Measurements from ENCODE around the gene HDAC11.

Gene HDAC11

GRCh38 chr3:13507247-13507569 lies 27.1 kb downstream of the HDAC11 start:
- Histone ChIP-seq H3K9me3 (no peaks in the 10 kb centered on the region), H3K4me2 (no peak overlapping the region), H3K4me1 (peaks cover 7% of the 10 kb centered on the region; the same call in 1 of the 2 replicates), H3K27ac (no peak overlapping the region), H3K36me3 (no peaks in the 10 kb centered on the region), H3K27me3 (no peaks in the 10 kb centered on the region), H3K4me3 (no peak overlapping the region), H4K20me1 (no peaks in the 10 kb centered on the region), H3K9ac (no peak overlapping the region)
- no peak for TF ChIP-seq Cebpa-rat (IDR thresholded peaks at IDR 0.05)

- peak overlapping the region; percentile 10; the same call in 1 of the 2 replicates for H3K4me2 ChIP-seq
- peaks cover 7% of the 10 kb centered on the region; the same call in 1 of the 2 replicates for H3K4me1 ChIP-seq
Observed at GRCh38 chr3:13507570-13508339, 27.6 kb downstream of the HDAC11 start.

DNA sequence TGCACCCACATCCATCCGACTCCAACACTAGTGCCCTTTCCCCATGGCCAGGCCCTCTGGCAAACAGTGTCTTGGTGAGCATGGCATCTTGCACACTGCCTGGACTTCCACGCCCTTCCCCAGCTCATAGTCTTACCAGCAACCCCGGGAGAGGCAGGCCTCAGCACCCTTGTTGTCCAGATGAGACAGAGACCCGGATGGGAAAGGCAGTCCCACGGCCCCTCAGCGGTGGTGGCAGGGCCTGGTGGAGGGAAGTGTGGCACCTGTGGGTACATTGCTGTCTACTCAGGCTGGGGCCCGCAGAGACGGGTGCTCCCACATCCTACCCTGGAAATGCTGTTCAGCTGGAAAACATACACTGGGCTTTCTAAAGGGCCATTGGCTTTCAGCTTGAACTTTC lies 28.4 kb downstream of the HDAC11 start:
- no peaks in the 10 kb centered on the region for H3K9me3 ChIP-seq
- H3K27me3 ChIP-seq = no peaks in the 10 kb centered on the region
- no peaks in the 10 kb centered on the region for H4K20me1 ChIP-seq
- no peak overlapping the region for H3K4me3 ChIP-seq
- no peaks in the 10 kb centered on the region for H3K36me3 ChIP-seq
- no peak overlapping the region for H3K27ac ChIP-seq
- TF ChIP-seq Cebpa-rat (IDR thresholded peaks at IDR 0.05) = no peak
- no peak overlapping the region for H3K9ac ChIP-seq
- peaks cover 7% of the 10 kb centered on the region; the same call in 1 of the 2 replicates for H3K4me1 ChIP-seq
- H3K4me2 ChIP-seq = no peak overlapping the region

More at GRCh38 chr3:13507570-13508339, 27.6 kb downstream of the HDAC11 start:
- H3K4me3 ChIP-seq = no peak overlapping the region
- H4K20me1 ChIP-seq = no peaks in the 10 kb centered on the region
- H3K27ac ChIP-seq = no peak overlapping the region
- no peak overlapping the region for H3K9ac ChIP-seq
- H3K9me3 ChIP-seq = no peaks in the 10 kb centered on the region
- TF ChIP-seq Cebpa-rat (IDR thresholded peaks at IDR 0.05) = no peak
- H3K27me3 ChIP-seq = no peaks in the 10 kb centered on the region
- no peaks in the 10 kb centered on the region for H3K36me3 ChIP-seq

DNA sequence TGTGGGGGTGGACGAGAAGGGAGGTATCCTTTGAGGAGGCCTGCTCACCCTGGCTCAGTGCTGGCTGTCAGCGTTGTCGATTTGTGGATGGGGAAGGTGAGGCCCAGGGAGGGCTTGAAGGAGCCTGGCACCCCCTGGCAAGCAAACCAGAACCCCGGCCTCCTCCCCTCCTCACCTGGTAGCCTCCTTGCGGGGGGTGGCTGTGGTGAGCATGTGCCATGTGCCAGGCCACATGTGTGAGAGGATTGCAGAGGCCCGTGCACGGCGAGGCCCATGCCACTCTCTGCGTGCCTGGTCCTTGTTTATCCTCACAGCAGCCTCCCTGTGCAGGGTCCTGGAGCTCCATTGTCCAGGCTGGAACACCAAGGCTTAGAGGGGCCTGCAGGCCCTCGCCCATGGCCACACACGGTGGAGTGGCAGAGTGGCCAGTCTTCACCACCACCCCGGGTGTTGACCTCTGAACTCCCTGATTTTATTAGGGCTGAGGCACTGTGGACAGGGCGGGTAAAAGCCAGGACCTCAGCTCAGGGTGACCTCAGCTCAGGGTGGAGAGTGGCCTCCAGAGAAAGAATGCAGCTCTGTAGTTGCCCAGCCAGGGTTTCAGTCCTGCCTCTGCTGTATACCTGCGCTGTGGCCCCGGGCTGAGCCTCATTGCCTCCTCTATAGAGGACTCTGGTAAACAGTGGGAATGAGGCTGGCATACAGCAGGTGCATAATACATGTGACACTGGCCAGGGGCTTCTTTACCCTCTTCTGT lies 29.1 kb downstream of the HDAC11 start:
- H3K27me3 ChIP-seq = no peaks in the 10 kb centered on the region
- H3K27ac ChIP-seq = peak overlapping the region; percentile 13; the same call in 1 of the 2 replicates
- H3K36me3 ChIP-seq = no peaks in the 10 kb centered on the region
- H3K9ac ChIP-seq = no peak overlapping the region
- no peak overlapping the region for H3K4me3 ChIP-seq
- H4K20me1 ChIP-seq = no peaks in the 10 kb centered on the region
- H3K4me2 ChIP-seq = no peak overlapping the region
- TF ChIP-seq Cebpa-rat (IDR thresholded peaks at IDR 0.05) = no peak
- no peaks in the 10 kb centered on the region for H3K9me3 ChIP-seq
- H3K4me1 ChIP-seq = peaks cover 11% of the 10 kb centered on the region; the same call in 1 of the 2 replicates

- Histone ChIP-seq H3K36me3 (no peaks in the 10 kb centered on the region), H3K27me3 (no peaks in the 10 kb centered on the region), H4K20me1 (no peaks in the 10 kb centered on the region), H3K9me3 (no peaks in the 10 kb centered on the region), H3K27ac (no peak overlapping the region), H3K4me2 (no peak overlapping the region), H3K4me1 (peaks cover 12% of the 10 kb centered on the region; the same call in 1 of the 2 replicates), H3K9ac (no peak overlapping the region), H3K4me3 (no peak overlapping the region)
- TF ChIP-seq Cebpa-rat (IDR thresholded peaks at IDR 0.05) = no peak
Observed at GRCh38 chr3:13509816-13510192, 29.7 kb downstream of the HDAC11 start.

DNA sequence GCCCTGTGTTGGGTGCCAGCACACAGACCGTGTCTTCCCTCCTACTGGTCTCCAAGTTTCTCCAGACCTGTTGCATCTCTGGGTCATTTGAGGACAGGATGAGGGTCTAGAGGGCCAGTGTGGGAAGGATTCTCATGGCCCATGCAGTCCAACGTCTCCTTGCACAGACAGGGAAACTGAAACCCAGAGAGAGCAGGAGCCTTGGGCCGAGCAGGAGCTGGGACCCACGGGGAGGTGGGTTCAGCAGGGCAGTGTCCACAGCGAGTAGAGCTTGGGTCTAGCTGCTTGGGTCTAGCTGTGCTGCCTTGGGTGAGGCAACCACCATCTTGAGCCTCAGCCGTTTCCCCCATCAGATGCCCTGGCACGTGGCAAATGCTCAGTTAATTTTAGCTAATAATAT lies 32.3 kb downstream of the HDAC11 start:
- Histone ChIP-seq H3K36me3 (no peaks in the 10 kb centered on the region), H3K4me1 (peaks cover 34% of the 10 kb centered on the region), H3K9ac (no peak overlapping the region), H3K27me3 (no peaks in the 10 kb centered on the region), H3K4me3 (no peak overlapping the region), H3K27ac (no peak overlapping the region), H4K20me1 (no peaks in the 10 kb centered on the region), H3K4me2 (no peak overlapping the region), H3K9me3 (no peaks in the 10 kb centered on the region)
- TF ChIP-seq Cebpa-rat (IDR thresholded peaks at IDR 0.05) = no peak

DNA sequence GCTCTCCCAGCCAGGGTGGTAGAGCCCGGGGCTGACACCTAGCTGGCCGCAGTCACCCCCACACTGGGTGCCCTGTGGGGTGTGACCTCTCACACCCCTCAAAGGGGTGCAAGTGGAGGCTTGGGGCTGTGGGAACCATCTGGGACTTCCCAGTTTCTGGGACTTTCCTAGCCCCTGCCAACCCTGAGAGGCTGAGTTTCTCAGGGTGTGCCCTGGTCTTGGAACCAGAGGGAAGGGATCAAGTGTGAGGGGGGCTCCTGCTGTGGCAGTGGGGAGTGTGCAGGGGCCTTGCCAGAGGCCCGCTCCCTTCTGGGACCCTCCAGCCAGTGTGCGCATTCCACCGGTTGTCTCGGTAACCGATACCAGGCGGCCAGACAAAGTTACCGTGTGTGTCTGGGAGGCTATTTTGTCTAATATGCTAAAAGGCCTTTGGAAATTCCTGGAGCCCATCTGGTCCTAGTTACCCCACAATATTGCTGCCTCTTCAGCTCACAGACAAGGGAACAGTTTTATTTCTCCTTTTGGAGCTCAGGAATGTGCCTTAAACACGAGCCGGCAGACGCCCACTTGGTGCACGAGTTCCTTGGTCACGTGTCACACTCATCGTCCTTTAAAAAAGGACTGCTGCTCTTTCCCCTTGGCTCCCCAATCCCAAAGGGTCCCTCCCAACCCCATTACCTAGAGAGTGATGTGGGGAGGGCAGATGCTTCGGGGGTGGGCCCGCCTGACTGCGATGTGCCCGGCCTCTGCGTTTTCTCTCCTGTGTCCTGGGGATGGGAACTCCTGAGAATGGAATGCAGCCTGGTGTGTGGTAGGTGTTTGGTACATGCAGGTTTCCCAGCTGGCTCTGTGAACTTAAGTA lies 33.2 kb downstream of the HDAC11 start:
- TF ChIP-seq Cebpa-rat (IDR thresholded peaks at IDR 0.05) = no peak
- H3K4me1 ChIP-seq = peaks cover 36% of the 10 kb centered on the region
- H3K9ac ChIP-seq = no peak overlapping the region
- no peak overlapping the region for H3K27ac ChIP-seq
- no peaks in the 10 kb centered on the region for H3K36me3 ChIP-seq
- H4K20me1 ChIP-seq = no peaks in the 10 kb centered on the region
- H3K4me3 ChIP-seq = no peak overlapping the region
- H3K4me2 ChIP-seq = no peak overlapping the region
- H3K9me3 ChIP-seq = no peaks in the 10 kb centered on the region
- no peaks in the 10 kb centered on the region for H3K27me3 ChIP-seq

- TF ChIP-seq Cebpa-rat (IDR thresholded peaks at IDR 0.05) = no peak
- Histone ChIP-seq H4K20me1 (no peaks in the 10 kb centered on the region), H3K27ac (no peak overlapping the region), H3K27me3 (no peaks in the 10 kb centered on the region), H3K4me2 (no peak overlapping the region), H3K9me3 (no peaks in the 10 kb centered on the region), H3K36me3 (no peaks in the 10 kb centered on the region), H3K4me3 (no peak overlapping the region), H3K9ac (no peak overlapping the region), H3K4me1 (peaks cover 40% of the 10 kb centered on the region)
Observed at GRCh38 chr3:13513913-13514517, 33.9 kb downstream of the HDAC11 start.

GRCh38 chr3:13514639-13515435 lies 34.7 kb downstream of the HDAC11 start:
- H3K4me1 ChIP-seq = peaks cover 40% of the 10 kb centered on the region
- no peak overlapping the region for H3K4me3 ChIP-seq
- H3K27ac ChIP-seq = no peak overlapping the region
- H4K20me1 ChIP-seq = no peaks in the 10 kb centered on the region
- no peak for TF ChIP-seq Cebpa-rat (IDR thresholded peaks at IDR 0.05)
- H3K27me3 ChIP-seq = no peaks in the 10 kb centered on the region
- H3K4me2 ChIP-seq = no peak overlapping the region
- no peaks in the 10 kb centered on the region for H3K9me3 ChIP-seq
- no peak overlapping the region for H3K9ac ChIP-seq
- no peaks in the 10 kb centered on the region for H3K36me3 ChIP-seq
